Mucosa of stomach (tissue), 1 donor: ENCODE measurements around the gene UBE2G2.

Experiments
- H3K27me3 ChIP-seq: one replicate; pipeline ENCODE4 v1.7.0; 2013; ENCODE audit warnings: mild to moderate bottlenecking, low read length; ENCODE audit not compliant: control insufficient read depth, insufficient read depth
- H3K36me3 ChIP-seq: one replicate; pipeline ENCODE4 v1.7.0; 2013; ENCODE audit warnings: low read length; ENCODE audit not compliant: control insufficient read depth, insufficient read depth
- H3K4me1 ChIP-seq: one replicate; pipeline ENCODE4 v1.7.0; 2013; ENCODE audit warnings: mild to moderate bottlenecking, low read length; ENCODE audit not compliant: control insufficient read depth, insufficient read depth
- H3K4me3 ChIP-seq: one replicate; pipeline ENCODE4 v1.7.0; 2013; ENCODE audit warnings: low read length
- H3K9ac ChIP-seq: one replicate; pipeline ENCODE4 v1.7.0; 2013; ENCODE audit warnings: mild to moderate bottlenecking, low read length, moderate library complexity
- H3K9me3 ChIP-seq: one replicate; pipeline ENCODE4 v1.7.0; 2013; ENCODE audit warnings: mild to moderate bottlenecking, low read length, moderate library complexity; ENCODE audit not compliant: control insufficient read depth
- donor health status: Pancreatic carcinoma.

The UBE2G2 gene

DNA sequence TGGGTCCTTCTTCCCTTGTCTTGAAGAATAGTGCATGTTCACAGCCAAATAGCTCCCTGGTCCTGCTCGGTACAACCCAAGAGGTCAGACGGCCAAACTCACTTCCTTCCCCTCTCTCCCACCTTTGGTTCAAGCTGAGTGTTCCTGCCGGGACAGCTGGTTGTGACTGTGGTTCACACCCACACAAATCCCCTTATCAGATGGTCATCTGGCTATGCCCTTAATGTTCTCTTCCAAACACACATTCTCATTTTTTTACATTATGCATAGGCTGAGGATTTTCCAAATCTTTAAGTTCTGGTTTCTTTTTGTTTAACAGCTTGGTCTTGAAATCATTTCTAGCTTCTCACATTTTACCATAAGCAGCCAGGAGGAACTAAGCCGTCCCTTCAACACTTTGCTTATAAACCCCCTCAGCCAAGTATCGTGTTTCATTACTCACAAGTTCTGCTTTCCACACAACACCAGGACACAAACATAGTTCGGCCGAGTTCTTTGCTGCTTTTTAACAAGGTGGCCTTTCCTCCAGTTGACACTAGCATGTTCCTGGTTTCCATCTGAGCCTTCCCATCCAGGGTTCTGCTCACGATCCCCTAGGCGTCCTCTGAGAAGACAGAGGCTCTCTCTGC is 70.6 kb downstream of the UBE2G2 start:
- peaks cover 8% of the 10 kb centered on the region for H3K27me3 ChIP-seq
- H3K4me3 ChIP-seq = no peak overlapping the region
- H3K4me1 ChIP-seq = no peaks in the 10 kb centered on the region

DNA sequence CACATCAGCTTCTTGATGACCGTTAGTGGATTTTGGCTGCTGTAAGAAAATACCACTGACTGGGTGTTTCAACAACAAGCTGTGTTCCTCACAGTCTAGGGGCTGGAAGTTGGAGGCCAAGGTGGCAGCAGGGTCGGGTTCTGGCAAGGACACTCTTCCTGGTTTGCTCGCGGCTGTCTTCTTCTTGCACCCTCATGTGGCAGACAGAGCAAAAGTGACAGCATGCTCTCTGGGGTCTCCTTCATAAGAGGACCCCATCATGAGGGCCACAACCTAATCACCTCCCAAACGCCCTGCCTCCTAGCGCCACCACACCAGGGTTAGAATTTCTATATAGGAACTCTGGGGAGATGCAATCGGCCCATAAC is 71.6 kb downstream of the UBE2G2 start:
- Histone ChIP-seq H3K27me3 (peaks cover 8% of the 10 kb centered on the region), H3K9me3 (no peaks in the 10 kb centered on the region), H3K4me3 (no peak overlapping the region), H3K4me1 (no peaks in the 10 kb centered on the region), H3K36me3 (no peaks in the 10 kb centered on the region), H3K9ac (no peak overlapping the region)

More for the DNA sequence above, 70.6 kb downstream of the UBE2G2 start:
- Histone ChIP-seq H3K9ac (no peak overlapping the region), H3K36me3 (no peaks in the 10 kb centered on the region), H3K9me3 (no peaks in the 10 kb centered on the region)

DNA sequence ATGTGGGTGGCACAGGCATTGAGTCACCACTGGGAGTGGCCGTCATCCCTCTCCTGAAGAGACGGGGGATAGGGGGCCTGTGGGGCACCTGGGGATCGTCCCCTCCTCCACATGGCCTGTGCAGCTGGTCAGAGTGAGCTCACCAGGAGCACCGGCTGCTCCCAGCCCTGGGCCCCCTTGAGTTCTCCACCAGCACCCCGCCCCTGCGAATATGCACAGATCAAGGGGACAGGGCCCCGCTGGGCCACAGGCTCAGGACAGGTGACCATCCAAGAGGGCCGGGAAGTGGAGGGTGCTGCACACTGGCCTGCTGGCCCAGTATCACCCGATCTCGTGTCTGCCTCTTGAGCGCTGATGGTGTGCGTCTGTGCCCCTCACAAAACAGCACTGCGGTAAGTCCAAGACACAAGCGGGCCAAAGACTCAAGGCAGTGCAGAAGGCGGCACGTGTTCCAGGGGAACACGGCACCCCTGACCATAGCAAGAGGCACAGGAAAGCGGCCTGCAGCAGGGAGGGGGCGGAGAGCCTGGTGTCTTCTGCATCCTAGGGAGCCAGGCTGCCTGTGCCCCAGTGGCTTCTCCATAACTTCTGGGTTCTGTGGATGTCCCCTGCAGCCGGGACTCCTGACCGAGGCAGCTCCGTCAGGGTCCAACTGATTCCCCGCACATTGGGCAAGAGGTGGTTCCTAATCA is 72.1 kb downstream of the UBE2G2 start:
- Histone ChIP-seq H3K36me3 (no peaks in the 10 kb centered on the region), H3K4me1 (no peaks in the 10 kb centered on the region), H3K9ac (no peak overlapping the region), H3K27me3 (peaks cover 8% of the 10 kb centered on the region), H3K9me3 (no peaks in the 10 kb centered on the region), H3K4me3 (no peak overlapping the region)

DNA sequence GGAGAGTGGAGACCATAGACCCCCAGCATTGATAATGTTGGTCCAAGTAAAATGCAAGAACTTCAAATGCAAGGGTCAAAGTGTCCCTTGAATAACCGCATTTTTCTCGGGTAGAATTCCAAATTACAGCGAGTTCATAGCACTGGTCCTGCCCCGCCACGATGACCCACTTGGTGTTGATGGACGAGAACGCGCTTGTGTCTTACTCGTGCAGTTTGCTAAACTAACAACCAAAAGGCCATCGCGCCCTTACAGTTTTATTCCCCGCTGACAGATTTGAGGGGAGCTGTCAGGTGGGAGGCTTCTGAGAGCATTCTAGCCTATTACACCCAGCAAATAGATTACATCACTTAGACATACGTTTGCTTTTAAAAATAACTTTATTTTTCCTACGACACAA is 72.9 kb downstream of the UBE2G2 start:
- H3K27me3 ChIP-seq = peaks cover 14% of the 10 kb centered on the region
- no peaks in the 10 kb centered on the region for H3K36me3 ChIP-seq
- no peak overlapping the region for H3K9ac ChIP-seq
- no peaks in the 10 kb centered on the region for H3K4me1 ChIP-seq
- no peak overlapping the region for H3K4me3 ChIP-seq
- no peaks in the 10 kb centered on the region for H3K9me3 ChIP-seq

DNA sequence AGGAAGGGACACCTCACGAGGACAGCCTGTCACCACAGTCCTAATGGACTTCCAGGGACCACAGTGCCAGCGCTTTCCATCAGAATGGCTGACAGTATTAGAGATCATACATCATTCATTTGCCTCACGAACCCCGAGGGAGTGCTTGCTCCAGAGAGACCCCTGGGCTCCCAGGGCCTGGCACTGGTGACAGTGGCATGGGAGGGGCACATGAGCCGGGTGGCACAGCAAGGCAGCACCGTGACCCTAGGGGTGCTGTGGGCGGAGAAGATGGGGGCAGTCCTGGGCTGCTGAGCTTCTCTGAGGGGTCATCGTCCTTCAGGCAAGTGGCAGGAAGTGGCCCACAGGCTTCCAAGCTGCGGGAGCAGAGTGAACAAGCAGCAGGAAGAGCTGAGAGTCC is 73.9 kb downstream of the UBE2G2 start:
- no peaks in the 10 kb centered on the region for H3K9me3 ChIP-seq
- no peaks in the 10 kb centered on the region for H3K4me1 ChIP-seq
- no peak overlapping the region for H3K9ac ChIP-seq
- no peaks in the 10 kb centered on the region for H3K36me3 ChIP-seq
- peaks cover 24% of the 10 kb centered on the region for H3K27me3 ChIP-seq
- H3K4me3 ChIP-seq = no peak overlapping the region

DNA sequence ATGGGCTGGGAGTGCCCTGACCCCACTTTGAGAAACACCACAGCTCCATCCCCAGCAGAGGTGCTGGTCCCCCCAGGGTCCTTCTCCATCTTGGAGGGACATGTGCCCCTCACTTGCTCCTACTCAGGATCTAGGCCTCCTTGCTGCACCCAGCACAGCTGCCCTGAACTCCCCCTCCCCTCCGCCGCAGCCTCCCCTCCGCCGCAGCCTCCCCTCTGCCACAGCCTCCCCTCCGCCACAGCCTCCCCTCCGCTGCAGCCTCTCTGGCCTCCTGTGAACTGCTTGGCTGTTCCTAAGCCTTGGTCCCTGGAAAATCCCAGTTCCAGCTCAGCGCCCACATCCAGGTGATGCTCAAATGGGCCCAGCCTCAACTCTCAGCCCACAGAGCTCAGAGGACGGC is 74.3 kb downstream of the UBE2G2 start:
- peaks cover 27% of the 10 kb centered on the region for H3K27me3 ChIP-seq
- H3K4me1 ChIP-seq = no peaks in the 10 kb centered on the region

DNA sequence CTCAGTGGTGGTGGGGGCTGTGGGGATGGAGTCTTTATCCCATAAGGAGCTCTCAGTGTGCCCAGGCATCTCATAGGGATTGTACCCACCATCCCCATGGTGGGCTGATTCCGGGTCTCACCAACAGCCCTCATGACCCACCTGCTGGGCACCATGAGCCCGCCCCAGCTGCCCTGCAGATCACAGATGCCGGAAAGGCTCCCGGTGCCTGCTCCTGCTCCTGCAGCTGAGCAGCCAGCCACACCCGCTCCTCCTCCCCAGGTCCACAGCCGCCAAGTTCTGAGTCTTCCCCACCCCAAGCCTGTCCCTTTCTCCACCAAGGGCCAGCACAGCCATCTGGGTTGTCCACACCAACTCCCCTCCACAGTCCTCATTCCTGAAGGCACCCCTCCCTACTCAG is 74.8 kb downstream of the UBE2G2 start:
- Histone ChIP-seq H3K9ac (no peak overlapping the region), H3K36me3 (no peaks in the 10 kb centered on the region), H3K9me3 (no peaks in the 10 kb centered on the region), H3K4me1 (no peaks in the 10 kb centered on the region), H3K27me3 (peaks cover 27% of the 10 kb centered on the region), H3K4me3 (no peak overlapping the region)

More for the DNA sequence above, 74.3 kb downstream of the UBE2G2 start:
- Histone ChIP-seq H3K9ac (no peak overlapping the region), H3K9me3 (no peaks in the 10 kb centered on the region), H3K4me3 (no peak overlapping the region), H3K36me3 (no peaks in the 10 kb centered on the region)

DNA sequence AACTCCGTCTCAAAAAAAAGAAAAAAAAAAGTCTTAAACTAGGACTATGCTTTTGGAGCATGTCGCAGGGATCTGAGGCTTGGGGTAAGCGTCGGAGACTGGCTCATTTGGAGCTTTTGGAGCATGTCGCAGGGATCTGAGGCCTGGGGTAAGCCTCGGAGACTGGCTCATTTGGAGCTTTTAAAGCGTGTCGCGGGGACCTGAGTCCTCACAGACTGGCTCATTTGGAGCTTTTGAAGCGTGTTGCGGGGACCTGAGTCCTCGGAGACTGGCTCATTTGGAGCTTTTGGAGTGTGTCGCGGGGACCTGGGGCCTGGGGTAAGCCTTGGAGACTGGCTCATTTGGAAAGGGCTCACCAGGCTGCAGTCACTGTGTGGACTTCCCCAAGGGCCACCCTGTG is 76.7 kb downstream of the UBE2G2 start:
- H3K4me1 ChIP-seq = no peaks in the 10 kb centered on the region
- no peaks in the 10 kb centered on the region for H3K36me3 ChIP-seq
- H3K9ac ChIP-seq = no peak overlapping the region
- no peaks in the 10 kb centered on the region for H3K9me3 ChIP-seq
- H3K4me3 ChIP-seq = no peak overlapping the region
- H3K27me3 ChIP-seq = peaks cover 27% of the 10 kb centered on the region

DNA sequence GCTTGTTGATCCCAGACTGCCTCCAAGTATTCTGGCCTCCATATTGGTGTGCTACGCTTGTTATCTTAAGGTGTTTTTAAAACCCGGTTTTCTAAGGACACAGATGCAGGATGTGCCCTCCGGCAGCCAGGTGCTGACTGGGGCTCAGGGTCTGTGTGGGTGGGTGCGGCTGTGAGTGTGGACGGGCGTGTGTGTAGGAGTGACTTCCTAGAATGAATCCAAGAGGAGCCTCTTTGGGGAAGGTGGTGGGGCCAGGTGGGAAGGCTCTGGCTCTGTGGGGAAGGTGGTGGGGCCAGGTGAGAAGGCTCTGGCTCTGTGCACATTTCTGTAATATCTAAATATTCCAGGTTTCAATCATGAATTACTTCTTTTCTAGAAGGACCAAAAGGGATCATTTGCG is 77.4 kb downstream of the UBE2G2 start:
- Histone ChIP-seq H3K4me3 (no peak overlapping the region), H3K4me1 (no peaks in the 10 kb centered on the region), H3K9me3 (no peaks in the 10 kb centered on the region), H3K9ac (no peak overlapping the region), H3K36me3 (no peaks in the 10 kb centered on the region), H3K27me3 (peaks cover 27% of the 10 kb centered on the region)

DNA sequence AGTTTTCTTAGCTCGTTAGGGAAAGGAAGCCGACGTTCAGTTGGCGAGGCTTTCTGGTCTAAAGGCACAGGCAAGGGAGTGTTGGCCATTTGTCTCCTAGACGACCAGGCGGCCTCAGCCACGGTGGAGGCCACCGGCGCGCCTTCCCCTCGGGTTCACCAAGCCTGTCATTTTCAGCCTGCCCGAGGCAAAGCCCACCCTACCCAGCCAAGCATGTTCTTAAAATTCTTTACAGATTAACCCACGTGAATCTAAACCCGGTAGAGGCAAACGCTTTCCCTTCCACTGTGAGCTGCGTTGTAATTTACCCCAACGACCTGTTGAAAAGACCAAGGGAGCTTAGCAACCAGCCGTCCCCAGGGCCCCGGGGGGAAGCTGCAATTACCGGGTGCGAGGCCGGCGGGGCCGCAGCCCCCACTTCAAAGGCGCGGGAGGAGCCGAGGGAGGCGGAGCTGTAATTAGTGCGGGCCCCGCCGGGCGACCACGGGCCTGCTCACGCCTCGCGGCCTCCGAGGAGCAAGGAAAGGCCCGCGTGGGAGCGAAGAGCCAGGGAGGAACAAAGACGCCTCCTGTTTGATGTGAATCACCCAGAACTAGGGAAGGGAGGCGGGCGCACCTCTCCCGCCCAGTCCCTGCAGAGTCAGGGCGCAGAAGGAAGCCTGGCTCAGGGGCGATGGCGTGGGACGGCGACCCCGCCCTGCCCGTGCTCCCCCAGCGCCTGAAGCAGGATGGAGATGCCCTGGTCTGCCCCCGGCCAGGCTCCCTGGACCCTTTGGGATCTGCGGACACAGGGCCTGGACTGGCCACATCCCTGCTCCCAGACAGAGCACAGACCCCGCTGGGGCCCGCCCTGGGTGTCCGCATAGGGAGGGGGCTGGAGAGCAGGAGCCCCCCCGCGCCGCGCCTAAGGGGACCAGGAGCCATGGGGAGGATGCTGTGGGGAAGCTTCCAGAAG is 78.2 kb downstream of the UBE2G2 start:
- Histone ChIP-seq H3K4me3 (no peak overlapping the region), H3K4me1 (no peaks in the 10 kb centered on the region), H3K9me3 (no peaks in the 10 kb centered on the region), H3K27me3 (peaks cover 33% of the 10 kb centered on the region), H3K9ac (no peak overlapping the region), H3K36me3 (no peaks in the 10 kb centered on the region)

DNA sequence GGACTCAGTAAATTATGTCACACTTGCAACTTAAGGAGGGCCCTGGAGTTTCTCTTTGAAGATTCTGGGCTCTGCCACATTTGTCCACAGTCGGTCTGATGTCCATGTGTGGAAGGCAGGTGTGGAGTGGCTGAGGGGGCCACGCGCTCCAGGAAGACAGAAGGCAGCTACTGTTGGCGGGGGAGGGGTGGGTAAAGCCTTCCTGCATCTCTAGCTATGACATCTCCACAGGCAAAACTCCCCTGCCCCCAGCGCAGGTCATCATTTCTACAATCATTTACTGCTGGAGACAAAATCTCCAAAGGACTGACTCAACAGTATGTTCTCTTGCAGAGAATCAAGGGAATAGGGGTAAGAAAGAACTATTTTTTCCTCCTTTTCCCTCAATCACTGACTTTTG is 78.9 kb downstream of the UBE2G2 start:
- Histone ChIP-seq H3K9ac (no peak overlapping the region), H3K4me1 (no peaks in the 10 kb centered on the region), H3K36me3 (no peaks in the 10 kb centered on the region), H3K27me3 (peaks cover 36% of the 10 kb centered on the region), H3K9me3 (no peaks in the 10 kb centered on the region), H3K4me3 (no peak overlapping the region)

DNA sequence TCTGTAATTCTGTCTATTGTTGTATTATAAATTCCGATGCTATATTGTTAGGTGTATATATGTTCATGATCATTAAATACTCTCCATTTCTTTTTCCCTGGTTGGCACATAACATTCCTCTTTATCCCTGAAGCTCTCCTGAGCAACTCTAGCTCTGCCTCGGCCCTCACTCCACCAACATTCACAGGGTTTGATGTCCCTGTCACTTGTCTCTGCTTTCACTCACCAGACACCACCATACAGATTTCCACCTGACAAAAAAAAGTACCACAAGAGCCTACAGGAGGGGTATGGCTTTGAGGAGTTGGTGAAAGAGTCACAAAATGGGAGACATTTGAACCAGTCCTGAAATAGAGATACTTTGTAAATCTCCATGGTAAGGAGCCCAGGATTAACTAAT is 81.5 kb downstream of the UBE2G2 start:
- no peak overlapping the region for H3K9ac ChIP-seq
- H3K4me1 ChIP-seq = no peaks in the 10 kb centered on the region
- no peaks in the 10 kb centered on the region for H3K9me3 ChIP-seq
- H3K27me3 ChIP-seq = peaks cover 29% of the 10 kb centered on the region
- no peaks in the 10 kb centered on the region for H3K36me3 ChIP-seq
- no peak overlapping the region for H3K4me3 ChIP-seq
